ENCODE results near the gene IGSF10. TPM values are rescaled to one million over a fixed set of nuclear protein-coding genes. Genes with fewer than 3 reads are reported as not detected.
"Not testable (repeated sequence)": the region's sequence is repeated elsewhere in the genome, so short reads cannot be mapped to it uniquely, and the experiment has no call there.

The IGSF10 gene
- total RNA-seq = 10 to 100 TPM in 2 of 3 donors, 1 to 10 TPM in 1; 7.9 to 15.5 (median 14.4) TPM

DNA sequence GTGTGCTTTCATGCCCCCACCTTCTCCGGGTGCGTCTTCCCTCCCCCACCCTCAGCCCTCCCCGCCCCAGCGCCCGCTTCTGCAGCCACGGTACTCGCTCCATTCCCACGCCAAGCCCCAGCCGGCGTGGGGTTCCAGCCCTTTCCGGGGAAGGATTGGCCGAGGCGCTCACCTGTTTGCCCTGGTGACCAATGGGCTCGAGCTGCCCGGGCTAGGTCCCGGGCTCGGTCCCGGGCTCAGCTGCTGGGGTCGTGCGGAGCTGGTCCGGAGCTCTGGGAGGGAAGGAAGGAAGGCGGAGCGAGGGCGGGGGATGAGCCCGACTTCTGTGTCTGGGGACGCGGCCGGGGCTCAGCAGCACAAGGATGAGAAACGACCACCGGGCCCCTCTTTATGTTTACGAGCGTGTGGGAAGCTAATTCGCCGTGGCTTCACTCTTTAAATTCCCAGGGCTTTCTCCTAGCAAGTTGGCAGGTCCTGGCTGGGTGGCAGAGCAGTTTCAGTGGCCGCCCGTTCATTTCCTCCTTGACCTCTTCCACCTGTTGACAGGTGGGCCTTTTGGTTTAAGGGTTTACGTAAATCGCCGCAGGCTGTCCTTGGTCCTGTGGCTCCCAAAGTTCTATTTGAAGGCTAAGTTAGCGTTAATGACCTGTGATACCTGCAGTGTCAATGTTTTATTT lies at the start of gene IGSF10:
IGSF10 (minus strand) TSS at position 288 of the 677 bp plus-strand sequence. CDS start 2,352 bp downstream, outside the sequence.
- Histone ChIP-seq H3K27ac (peak within 1 kb of the TSS; percentile 30 to 39), H3K4me1 (no peaks in the 10 kb centered on the region), H3K4me3 (peak within 1 kb of the TSS; percentile 54 to 75 (median 57)), H3K36me3 (no peaks in the 10 kb centered on the region), H3K9me3 (no peaks in the 10 kb centered on the region), H3K27me3 (no peaks in the 10 kb centered on the region)
- TF ChIP-seq POLR2AphosphoS5 (IDR thresholded peaks at IDR 0.05) = no peak
- TF ChIP-seq POLR2A (IDR thresholded peaks at IDR 0.05) = no peak
- intact Hi-C loops (cut with DNase I; ENCODE audit: low total_unique reads) = no loop called here
- no peak for DNase-seq (ENCODE audit: low spot score in 2 of 2)

- H3K27me3 ChIP-seq; H3K36me3 ChIP-seq; H3K4me3 ChIP-seq; H3K9me3 ChIP-seq; H3K4me1 ChIP-seq; H3K27ac ChIP-seq; DNase-seq (ENCODE audit: low spot score in 2 of 2): not testable (repeated sequence)
- intact Hi-C loops (cut with DNase I; ENCODE audit: low total_unique reads) = loop anchor here (5.0 kb wide), 1 partner anchor 1078 kb away; no protein-coding TSS in a partner anchor
These were observed 48.7 kb upstream of the IGSF10 start for GRCh38 chr3:151509468-151510135.

- no peak overlapping the region for H3K27ac ChIP-seq
- no peaks in the 10 kb centered on the region for H3K9me3 ChIP-seq
- H3K4me1 ChIP-seq = no peaks in the 10 kb centered on the region
- H3K4me3 ChIP-seq = no peak overlapping the region
- H3K27me3 ChIP-seq = no peaks in the 10 kb centered on the region
- DNase-seq (ENCODE audit: low spot score in 2 of 2) = no peak
- intact Hi-C loops (cut with DNase I; ENCODE audit: low total_unique reads) = no loop called here
- no peak for TF ChIP-seq CTCF (IDR thresholded peaks at IDR 0.05)
- TF ChIP-seq POLR2AphosphoS5 (IDR thresholded peaks at IDR 0.05) = no peak
- TF ChIP-seq POLR2A (IDR thresholded peaks at IDR 0.05) = no peak
- no peaks in the 10 kb centered on the region for H3K36me3 ChIP-seq
These were observed 43.7 kb upstream of the IGSF10 start for GRCh38 chr3:151504606-151505005.

GRCh38 chr3:151503074-151503473 lies 42.2 kb upstream of the IGSF10 start:
- DNase-seq (ENCODE audit: low spot score in 2 of 2) = no peak
- TF ChIP-seq CTCF (IDR thresholded peaks at IDR 0.05) (no peak), POLR2AphosphoS5 (IDR thresholded peaks at IDR 0.05) (no peak)
- no peaks in the 10 kb centered on the region for H3K4me1 ChIP-seq
- H3K27me3 ChIP-seq = no peaks in the 10 kb centered on the region
- H3K9me3 ChIP-seq = no peaks in the 10 kb centered on the region
- H3K36me3 ChIP-seq = no peaks in the 10 kb centered on the region
- intact Hi-C loops (cut with DNase I; ENCODE audit: low total_unique reads) = no loop called here
- no peak overlapping the region for H3K27ac ChIP-seq
- no peak overlapping the region for H3K4me3 ChIP-seq

DNA sequence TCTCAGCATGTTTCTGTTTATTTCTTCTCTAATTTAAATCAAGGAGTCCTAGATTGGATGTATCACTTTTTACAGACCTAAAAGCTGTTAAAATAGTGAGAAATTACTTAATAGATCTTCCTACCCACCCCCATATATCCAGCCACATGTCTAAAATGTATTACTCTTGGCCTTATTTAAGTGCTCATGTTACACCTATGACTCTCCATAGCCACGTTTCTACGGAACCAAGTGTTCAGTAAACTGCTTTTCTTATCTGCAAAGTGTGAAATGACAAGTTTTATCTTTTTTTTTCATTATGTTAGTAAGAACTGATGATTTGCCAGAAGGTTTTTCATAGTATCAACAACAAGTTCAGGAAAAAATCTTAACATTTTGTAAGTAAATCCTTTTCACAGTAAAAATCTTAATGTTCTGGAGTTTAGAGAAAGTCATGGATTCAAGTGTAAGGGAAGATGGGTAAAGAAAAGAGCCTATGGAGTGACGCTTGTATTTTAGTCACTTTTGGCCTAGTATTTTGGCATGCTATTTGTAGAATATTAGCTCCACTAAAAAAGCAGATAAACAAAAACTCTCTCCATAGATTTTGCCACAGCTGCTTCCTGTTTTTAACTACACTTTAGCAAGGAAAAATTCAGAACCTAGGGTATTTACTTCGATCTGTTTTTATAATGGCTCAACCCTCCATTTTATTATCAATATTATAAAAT lies 41.2 kb upstream of the IGSF10 start:
- H3K27ac ChIP-seq = peak overlapping the region; percentile 28 to 31
- H3K4me3 ChIP-seq = no peak overlapping the region
- H3K9me3 ChIP-seq = no peaks in the 10 kb centered on the region
- H3K27me3 ChIP-seq = no peaks in the 10 kb centered on the region
- H3K36me3 ChIP-seq = no peaks in the 10 kb centered on the region
- no peaks in the 10 kb centered on the region for H3K4me1 ChIP-seq
- TF ChIP-seq POLR2A (IDR thresholded peaks at IDR 0.05) = no peak
- no peak for TF ChIP-seq POLR2AphosphoS5 (IDR thresholded peaks at IDR 0.05)
- no peak for TF ChIP-seq CTCF (IDR thresholded peaks at IDR 0.05)
- no peak for DNase-seq (ENCODE audit: low spot score in 2 of 2)
- intact Hi-C loops (cut with DNase I; ENCODE audit: low total_unique reads) = no loop called here
